H4 (cell line): ENCODE data around the gene PGGT1B. TPM values are rescaled to one million over a fixed set of nuclear protein-coding genes. Genes with fewer than 3 reads are reported as not detected.

Source experiments
- DNase-seq: peaks from one replicate; pipeline ENCODE4 v3.0.0-alpha.2; 2015; ENCODE audit warnings: low spot score
- total RNA-seq: library from RNA; depleted of rRNA; stranded (reverse); fragments of >200 nt; shearing (Covaris generic); gene quantifications from 2 replicates; pipeline ENCODE4 v1.2.3, GENCODE V29; 2014; rRNA removed

The PGGT1B gene
- total RNA-seq = 10.8 and 13.6 TPM in 2 replicates

- DNase-seq = peak; percentile 60
Measured at GRCh38 chr5:115262321-115263077, at the start of gene PGGT1B. TSS of gene PGGT1B (minus strand) at chr5:115262877. CDS start at chr5:115262851, 26 bp downstream.

GRCh38 chr5:115309751-115310370 lies 47.2 kb upstream of the PGGT1B start:
- peak; percentile 19 for DNase-seq

GRCh38 chr5:115308815-115309214 lies 46.1 kb upstream of the PGGT1B start:
- no peak for DNase-seq

- no peak for DNase-seq
Measured at GRCh38 chr5:115306011-115306536, 43.4 kb upstream of the PGGT1B start.

- no peak for DNase-seq
Measured at GRCh38 chr5:115304496-115304895, 41.8 kb upstream of the PGGT1B start.

GRCh38 chr5:115298811-115299210 lies 36.1 kb upstream of the PGGT1B start:
- no peak for DNase-seq

- DNase-seq = no peak
Measured at GRCh38 chr5:115297031-115297430, 34.4 kb upstream of the PGGT1B start.

- peak; percentile 54 for DNase-seq
Measured at GRCh38 chr5:115296124-115297022, 33.7 kb upstream of the PGGT1B start, which contains the start of gene CCDC112. TSS of gene CCDC112 (minus strand) at chr5:115296654. CDS start at chr5:115296543, 111 bp downstream.

GRCh38 chr5:115295777-115296123 lies 33.1 kb upstream of the PGGT1B start:
- peak; percentile 12 for DNase-seq

GRCh38 chr5:115291397-115291796 lies 28.7 kb upstream of the PGGT1B start:
- no peak for DNase-seq

GRCh38 chr5:115289104-115289503 lies 26.4 kb upstream of the PGGT1B start:
- DNase-seq = no peak

GRCh38 chr5:115284021-115284420 lies 21.3 kb upstream of the PGGT1B start:
- no peak for DNase-seq

- no peak for DNase-seq
Measured at GRCh38 chr5:115282131-115282530, 19.5 kb upstream of the PGGT1B start.

- no peak for DNase-seq
Measured at GRCh38 chr5:115274584-115274983, 11.9 kb upstream of the PGGT1B start.

- DNase-seq = no peak
Measured at GRCh38 chr5:115272297-115272958, 9.8 kb upstream of the PGGT1B start.

- DNase-seq = no peak
Measured at GRCh38 chr5:115271295-115272050, 8.8 kb upstream of the PGGT1B start.

GRCh38 chr5:115267617-115268016 lies 4.9 kb upstream of the PGGT1B start:
- DNase-seq = no peak

GRCh38 chr5:115265220-115265619 lies 2.5 kb upstream of the PGGT1B start:
- no peak for DNase-seq

GRCh38 chr5:115264786-115265185 lies 2.1 kb upstream of the PGGT1B start:
- no peak for DNase-seq

- DNase-seq = no peak
Measured at GRCh38 chr5:115263078-115263380, 352 bp upstream of the PGGT1B start.

GRCh38 chr5:115262011-115262320 lies 711 bp downstream of the PGGT1B start:
- DNase-seq = peak; percentile 15
